GM11168 (cell line): Measurements from ENCODE around the gene APOBEC3B.
"Not testable (repeated sequence)": the region's sequence is repeated elsewhere in the genome, so short reads cannot be mapped to it uniquely, and the experiment has no call there.

Source experiments
- in situ Hi-C: fragments of 300-500 bp; cut with MboI; formaldehyde crosslinking; loops from one replicate; pipeline ENCODE4 v1.12.0; 2022; ENCODE audit warnings: low sequenced_read_pairs; ENCODE audit not compliant: unreplicated experiment

Gene APOBEC3B

GRCh38 chr22:39024519-39025308 is 42.6 kb downstream of the APOBEC3B start:
- in situ Hi-C loops = no loop called here

GRCh38 chr22:39026509-39027150 is 44.5 kb downstream of the APOBEC3B start:
- in situ Hi-C loops = no loop called here

GRCh38 chr22:39027717-39028116 is 45.6 kb downstream of the APOBEC3B start:
- in situ Hi-C loops = no loop called here

- in situ Hi-C loops = no loop called here
These were observed 46.1 kb downstream of the APOBEC3B start for GRCh38 chr22:39028281-39028680.

- in situ Hi-C loops = no loop called here
These were observed 47.1 kb downstream of the APOBEC3B start for GRCh38 chr22:39029227-39029626.

- in situ Hi-C loops = no loop called here
These were observed 48.6 kb downstream of the APOBEC3B start for GRCh38 chr22:39030705-39031104.

- in situ Hi-C loops = not testable (repeated sequence)
These were observed 49.5 kb downstream of the APOBEC3B start for GRCh38 chr22:39031434-39032295.

- in situ Hi-C loops = not testable (repeated sequence)
These were observed 54.9 kb downstream of the APOBEC3B start for GRCh38 chr22:39037071-39037470.

- in situ Hi-C loops = loop anchor here (5.0 kb wide), 1 partner anchor 38 kb away; the partner anchor contains the start of gene APOBEC3G
These were observed 57.4 kb downstream of the APOBEC3B start for GRCh38 chr22:39039306-39040126.

GRCh38 chr22:39040155-39040537 is 58.0 kb downstream of the APOBEC3B start:
- in situ Hi-C loops = loop anchor here (5.0 kb wide), 1 partner anchor 37 kb away; the partner anchor contains the start of gene APOBEC3G

GRCh38 chr22:39040538-39041296 is 58.6 kb downstream of the APOBEC3B start, which contains the start of gene APOBEC3F:
TSS of gene APOBEC3F (plus strand) at chr22:39040864. CDS start at chr22:39040961, 97 bp downstream.
- in situ Hi-C loops = loop anchor here (5.0 kb wide), 1 partner anchor 37 kb away; the partner anchor contains the start of gene APOBEC3G

GRCh38 chr22:39041908-39042307 is 59.8 kb downstream of the APOBEC3B start:
- in situ Hi-C loops = loop anchor here (5.0 kb wide), 1 partner anchor 35 kb away; the partner anchor contains the start of gene APOBEC3G
